ENCODE data around the gene TSPAN32.

DNA sequence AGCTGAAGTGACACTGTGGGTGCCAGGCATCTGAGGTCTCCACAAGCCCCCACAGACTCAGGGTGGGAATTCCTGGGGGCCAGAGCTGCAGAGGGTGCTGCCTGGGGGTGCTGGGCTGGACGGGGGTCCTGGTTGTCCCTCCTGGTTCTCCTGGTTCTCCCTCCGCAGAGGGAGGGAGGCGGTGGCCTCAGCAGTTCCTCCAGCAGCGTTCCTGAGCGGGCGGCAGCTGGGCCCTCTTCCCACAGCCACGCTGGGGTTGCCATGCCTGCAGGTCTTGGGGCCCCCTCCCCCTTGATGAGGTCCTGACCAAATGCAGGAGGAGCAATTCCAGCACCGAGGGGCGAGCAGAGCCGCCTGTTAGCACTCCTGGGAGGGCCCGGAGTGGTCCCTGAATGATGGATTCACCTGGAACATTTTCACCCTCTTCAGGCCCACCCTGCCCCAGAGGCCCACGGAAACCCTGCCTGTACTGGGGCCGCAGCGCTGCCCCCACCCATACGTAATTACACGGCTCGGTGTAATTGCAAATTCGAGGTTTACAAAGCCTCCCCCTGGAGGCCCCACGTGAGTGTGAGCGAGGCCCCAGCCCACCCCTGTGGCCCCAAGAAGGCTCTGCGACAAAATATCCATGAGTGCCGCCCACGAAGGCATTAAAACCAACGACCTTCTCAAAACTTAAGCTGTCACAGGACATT, 730 bp upstream of the TSPAN32 start:
- TF ChIP-seq ZNF660 (tag by site-specific recombination; IDR thresholded peaks at IDR 0.05): no peak
- TF ChIP-seq, protein P1, sequence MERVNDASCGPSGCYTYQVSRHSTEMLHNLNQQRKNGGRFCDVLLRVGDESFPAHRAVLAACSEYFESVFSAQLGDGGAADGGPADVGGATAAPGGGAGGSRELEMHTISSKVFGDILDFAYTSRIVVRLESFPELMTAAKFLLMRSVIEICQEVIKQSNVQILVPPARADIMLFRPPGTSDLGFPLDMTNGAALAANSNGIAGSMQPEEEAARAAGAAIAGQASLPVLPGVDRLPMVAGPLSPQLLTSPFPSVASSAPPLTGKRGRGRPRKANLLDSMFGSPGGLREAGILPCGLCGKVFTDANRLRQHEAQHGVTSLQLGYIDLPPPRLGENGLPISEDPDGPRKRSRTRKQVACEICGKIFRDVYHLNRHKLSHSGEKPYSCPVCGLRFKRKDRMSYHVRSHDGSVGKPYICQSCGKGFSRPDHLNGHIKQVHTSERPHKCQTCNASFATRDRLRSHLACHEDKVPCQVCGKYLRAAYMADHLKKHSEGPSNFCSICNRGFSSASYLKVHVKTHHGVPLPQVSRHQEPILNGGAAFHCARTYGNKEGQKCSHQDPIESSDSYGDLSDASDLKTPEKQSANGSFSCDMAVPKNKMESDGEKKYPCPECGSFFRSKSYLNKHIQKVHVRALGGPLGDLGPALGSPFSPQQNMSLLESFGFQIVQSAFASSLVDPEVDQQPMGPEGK (tag by site-specific recombination; IDR thresholded peaks at IDR 0.05): no peak
- TF ChIP-seq SALL2 (tag by site-specific recombination; IDR thresholded peaks at IDR 0.05; ENCODE audit: borderline replicate concordance): no peak
- TF ChIP-seq, protein P2, sequence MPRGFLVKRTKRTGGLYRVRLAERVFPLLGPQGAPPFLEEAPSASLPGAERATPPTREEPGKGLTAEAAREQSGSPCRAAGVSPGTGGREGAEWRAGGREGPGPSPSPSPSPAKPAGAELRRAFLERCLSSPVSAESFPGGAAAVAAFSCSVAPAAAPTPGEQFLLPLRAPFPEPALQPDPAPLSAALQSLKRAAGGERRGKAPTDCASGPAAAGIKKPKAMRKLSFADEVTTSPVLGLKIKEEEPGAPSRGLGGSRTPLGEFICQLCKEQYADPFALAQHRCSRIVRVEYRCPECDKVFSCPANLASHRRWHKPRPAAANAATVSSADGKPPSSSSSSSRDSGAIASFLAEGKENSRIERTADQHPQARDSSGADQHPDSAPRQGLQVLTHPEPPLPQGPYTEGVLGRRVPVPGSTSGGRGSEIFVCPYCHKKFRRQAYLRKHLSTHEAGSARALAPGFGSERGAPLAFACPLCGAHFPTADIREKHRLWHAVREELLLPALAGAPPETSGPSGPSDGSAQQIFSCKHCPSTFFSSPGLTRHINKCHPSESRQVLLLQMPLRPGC (tag by site-specific recombination; IDR thresholded peaks at IDR 0.05): no peak
- no peak for TF ChIP-seq ZNF132 (tag by site-specific recombination; IDR thresholded peaks at IDR 0.05; ENCODE audit: borderline replicate concordance)
- TF ChIP-seq, protein P3, sequence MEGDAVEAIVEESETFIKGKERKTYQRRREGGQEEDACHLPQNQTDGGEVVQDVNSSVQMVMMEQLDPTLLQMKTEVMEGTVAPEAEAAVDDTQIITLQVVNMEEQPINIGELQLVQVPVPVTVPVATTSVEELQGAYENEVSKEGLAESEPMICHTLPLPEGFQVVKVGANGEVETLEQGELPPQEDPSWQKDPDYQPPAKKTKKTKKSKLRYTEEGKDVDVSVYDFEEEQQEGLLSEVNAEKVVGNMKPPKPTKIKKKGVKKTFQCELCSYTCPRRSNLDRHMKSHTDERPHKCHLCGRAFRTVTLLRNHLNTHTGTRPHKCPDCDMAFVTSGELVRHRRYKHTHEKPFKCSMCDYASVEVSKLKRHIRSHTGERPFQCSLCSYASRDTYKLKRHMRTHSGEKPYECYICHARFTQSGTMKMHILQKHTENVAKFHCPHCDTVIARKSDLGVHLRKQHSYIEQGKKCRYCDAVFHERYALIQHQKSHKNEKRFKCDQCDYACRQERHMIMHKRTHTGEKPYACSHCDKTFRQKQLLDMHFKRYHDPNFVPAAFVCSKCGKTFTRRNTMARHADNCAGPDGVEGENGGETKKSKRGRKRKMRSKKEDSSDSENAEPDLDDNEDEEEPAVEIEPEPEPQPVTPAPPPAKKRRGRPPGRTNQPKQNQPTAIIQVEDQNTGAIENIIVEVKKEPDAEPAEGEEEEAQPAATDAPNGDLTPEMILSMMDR (tag by site-specific recombination; IDR thresholded peaks at IDR 0.05): no peak
- TF ChIP-seq, protein P4, sequence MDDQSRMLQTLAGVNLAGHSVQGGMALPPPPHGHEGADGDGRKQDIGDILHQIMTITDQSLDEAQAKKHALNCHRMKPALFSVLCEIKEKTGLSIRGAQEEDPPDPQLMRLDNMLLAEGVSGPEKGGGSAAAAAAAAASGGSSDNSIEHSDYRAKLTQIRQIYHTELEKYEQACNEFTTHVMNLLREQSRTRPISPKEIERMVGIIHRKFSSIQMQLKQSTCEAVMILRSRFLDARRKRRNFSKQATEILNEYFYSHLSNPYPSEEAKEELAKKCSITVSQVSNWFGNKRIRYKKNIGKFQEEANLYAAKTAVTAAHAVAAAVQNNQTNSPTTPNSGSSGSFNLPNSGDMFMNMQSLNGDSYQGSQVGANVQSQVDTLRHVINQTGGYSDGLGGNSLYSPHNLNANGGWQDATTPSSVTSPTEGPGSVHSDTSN (CRISPR knock-in tag; IDR thresholded peaks at IDR 0.05): no peak
- no peak for TF ChIP-seq TCF7L2 (IDR thresholded peaks at IDR 0.05; ENCODE audit: borderline replicate concordance, low read depth, low read length)
- TF ChIP-seq ZSCAN30 (tag by site-specific recombination; IDR thresholded peaks at IDR 0.05): no peak
- TF ChIP-seq, protein P5, sequence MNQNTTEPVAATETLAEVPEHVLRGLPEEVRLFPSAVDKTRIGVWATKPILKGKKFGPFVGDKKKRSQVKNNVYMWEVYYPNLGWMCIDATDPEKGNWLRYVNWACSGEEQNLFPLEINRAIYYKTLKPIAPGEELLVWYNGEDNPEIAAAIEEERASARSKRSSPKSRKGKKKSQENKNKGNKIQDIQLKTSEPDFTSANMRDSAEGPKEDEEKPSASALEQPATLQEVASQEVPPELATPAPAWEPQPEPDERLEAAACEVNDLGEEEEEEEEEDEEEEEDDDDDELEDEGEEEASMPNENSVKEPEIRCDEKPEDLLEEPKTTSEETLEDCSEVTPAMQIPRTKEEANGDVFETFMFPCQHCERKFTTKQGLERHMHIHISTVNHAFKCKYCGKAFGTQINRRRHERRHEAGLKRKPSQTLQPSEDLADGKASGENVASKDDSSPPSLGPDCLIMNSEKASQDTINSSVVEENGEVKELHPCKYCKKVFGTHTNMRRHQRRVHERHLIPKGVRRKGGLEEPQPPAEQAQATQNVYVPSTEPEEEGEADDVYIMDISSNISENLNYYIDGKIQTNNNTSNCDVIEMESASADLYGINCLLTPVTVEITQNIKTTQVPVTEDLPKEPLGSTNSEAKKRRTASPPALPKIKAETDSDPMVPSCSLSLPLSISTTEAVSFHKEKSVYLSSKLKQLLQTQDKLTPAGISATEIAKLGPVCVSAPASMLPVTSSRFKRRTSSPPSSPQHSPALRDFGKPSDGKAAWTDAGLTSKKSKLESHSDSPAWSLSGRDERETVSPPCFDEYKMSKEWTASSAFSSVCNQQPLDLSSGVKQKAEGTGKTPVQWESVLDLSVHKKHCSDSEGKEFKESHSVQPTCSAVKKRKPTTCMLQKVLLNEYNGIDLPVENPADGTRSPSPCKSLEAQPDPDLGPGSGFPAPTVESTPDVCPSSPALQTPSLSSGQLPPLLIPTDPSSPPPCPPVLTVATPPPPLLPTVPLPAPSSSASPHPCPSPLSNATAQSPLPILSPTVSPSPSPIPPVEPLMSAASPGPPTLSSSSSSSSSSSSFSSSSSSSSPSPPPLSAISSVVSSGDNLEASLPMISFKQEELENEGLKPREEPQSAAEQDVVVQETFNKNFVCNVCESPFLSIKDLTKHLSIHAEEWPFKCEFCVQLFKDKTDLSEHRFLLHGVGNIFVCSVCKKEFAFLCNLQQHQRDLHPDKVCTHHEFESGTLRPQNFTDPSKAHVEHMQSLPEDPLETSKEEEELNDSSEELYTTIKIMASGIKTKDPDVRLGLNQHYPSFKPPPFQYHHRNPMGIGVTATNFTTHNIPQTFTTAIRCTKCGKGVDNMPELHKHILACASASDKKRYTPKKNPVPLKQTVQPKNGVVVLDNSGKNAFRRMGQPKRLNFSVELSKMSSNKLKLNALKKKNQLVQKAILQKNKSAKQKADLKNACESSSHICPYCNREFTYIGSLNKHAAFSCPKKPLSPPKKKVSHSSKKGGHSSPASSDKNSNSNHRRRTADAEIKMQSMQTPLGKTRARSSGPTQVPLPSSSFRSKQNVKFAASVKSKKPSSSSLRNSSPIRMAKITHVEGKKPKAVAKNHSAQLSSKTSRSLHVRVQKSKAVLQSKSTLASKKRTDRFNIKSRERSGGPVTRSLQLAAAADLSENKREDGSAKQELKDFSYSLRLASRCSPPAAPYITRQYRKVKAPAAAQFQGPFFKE (tag by site-specific recombination; IDR thresholded peaks at IDR 0.05; ENCODE audit: borderline replicate concordance): no peak
- no peak for TF ChIP-seq ZNF623 (tag by site-specific recombination; IDR thresholded peaks at IDR 0.05)
- TF ChIP-seq, protein P6, sequence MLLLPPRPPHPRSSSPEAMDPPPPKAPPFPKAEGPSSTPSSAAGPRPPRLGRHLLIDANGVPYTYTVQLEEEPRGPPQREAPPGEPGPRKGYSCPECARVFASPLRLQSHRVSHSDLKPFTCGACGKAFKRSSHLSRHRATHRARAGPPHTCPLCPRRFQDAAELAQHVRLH (tag by site-specific recombination; IDR thresholded peaks at IDR 0.05): no peak
- TF ChIP-seq, protein P7, sequence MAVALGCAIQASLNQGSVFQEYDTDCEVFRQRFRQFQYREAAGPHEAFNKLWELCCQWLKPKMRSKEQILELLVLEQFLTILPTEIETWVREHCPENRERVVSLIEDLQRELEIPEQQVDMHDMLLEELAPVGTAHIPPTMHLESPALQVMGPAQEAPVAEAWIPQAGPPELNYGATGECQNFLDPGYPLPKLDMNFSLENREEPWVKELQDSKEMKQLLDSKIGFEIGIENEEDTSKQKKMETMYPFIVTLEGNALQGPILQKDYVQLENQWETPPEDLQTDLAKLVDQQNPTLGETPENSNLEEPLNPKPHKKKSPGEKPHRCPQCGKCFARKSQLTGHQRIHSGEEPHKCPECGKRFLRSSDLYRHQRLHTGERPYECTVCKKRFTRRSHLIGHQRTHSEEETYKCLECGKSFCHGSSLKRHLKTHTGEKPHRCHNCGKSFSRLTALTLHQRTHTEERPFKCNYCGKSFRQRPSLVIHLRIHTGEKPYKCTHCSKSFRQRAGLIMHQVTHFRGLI (tag by site-specific recombination; IDR thresholded peaks at IDR 0.05): no peak
